ENCODE data around the gene CNBD2.
"Not testable (repeated sequence)": the region's sequence is repeated elsewhere in the genome, so short reads cannot be mapped to it uniquely, and the experiment has no call there.

CNBD2 gene

GRCh38 chr20:36034875-36035274 is 66.5 kb downstream of the CNBD2 start:
- H3K4me3 ChIP-seq (ENCODE audit: control insufficient read depth, low read depth, low read length): no peak overlapping the region
- no peak for DNase-seq (ENCODE audit: low read depth)
- TF ChIP-seq, protein P1, sequence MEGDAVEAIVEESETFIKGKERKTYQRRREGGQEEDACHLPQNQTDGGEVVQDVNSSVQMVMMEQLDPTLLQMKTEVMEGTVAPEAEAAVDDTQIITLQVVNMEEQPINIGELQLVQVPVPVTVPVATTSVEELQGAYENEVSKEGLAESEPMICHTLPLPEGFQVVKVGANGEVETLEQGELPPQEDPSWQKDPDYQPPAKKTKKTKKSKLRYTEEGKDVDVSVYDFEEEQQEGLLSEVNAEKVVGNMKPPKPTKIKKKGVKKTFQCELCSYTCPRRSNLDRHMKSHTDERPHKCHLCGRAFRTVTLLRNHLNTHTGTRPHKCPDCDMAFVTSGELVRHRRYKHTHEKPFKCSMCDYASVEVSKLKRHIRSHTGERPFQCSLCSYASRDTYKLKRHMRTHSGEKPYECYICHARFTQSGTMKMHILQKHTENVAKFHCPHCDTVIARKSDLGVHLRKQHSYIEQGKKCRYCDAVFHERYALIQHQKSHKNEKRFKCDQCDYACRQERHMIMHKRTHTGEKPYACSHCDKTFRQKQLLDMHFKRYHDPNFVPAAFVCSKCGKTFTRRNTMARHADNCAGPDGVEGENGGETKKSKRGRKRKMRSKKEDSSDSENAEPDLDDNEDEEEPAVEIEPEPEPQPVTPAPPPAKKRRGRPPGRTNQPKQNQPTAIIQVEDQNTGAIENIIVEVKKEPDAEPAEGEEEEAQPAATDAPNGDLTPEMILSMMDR (IDR thresholded peaks at IDR 0.05; ENCODE audit: control insufficient read depth, insufficient read depth, low read depth, low read length, missing control alignments): no peak

- no peak overlapping the region for H3K4me3 ChIP-seq (ENCODE audit: control insufficient read depth, low read depth, low read length)
- no peak for DNase-seq (ENCODE audit: low read depth)
- TF ChIP-seq, protein P1 (IDR thresholded peaks at IDR 0.05; ENCODE audit: control insufficient read depth, insufficient read depth, low read depth, low read length, missing control alignments): no peak
Observed at GRCh38 chr20:36035745-36036144, 67.4 kb downstream of the CNBD2 start.

DNA sequence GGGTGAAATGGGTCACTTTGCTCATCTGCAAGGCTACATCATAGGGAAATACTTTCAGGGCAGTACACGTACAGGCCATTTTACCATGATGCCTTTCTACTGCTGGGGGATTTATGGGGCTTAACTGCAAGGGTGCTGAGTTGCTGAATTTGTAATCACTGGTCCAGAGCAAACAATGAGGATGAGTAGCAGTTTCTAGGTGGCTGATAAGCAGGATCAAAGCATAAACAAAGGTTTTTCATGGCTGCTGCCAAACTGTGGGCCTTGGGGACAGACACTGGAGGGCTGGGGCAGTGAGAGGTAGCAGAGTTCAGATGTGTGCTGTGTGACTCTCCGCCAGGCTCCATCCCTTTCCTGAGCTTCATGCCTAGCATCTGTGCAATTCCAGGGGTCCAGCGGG is 68.3 kb downstream of the CNBD2 start:
- DNase-seq (ENCODE audit: low read depth): no peak
- TF ChIP-seq, protein P1 (IDR thresholded peaks at IDR 0.05; ENCODE audit: control insufficient read depth, insufficient read depth, low read depth, low read length, missing control alignments): no peak
- no peak overlapping the region for H3K4me3 ChIP-seq (ENCODE audit: control insufficient read depth, low read depth, low read length)

DNA sequence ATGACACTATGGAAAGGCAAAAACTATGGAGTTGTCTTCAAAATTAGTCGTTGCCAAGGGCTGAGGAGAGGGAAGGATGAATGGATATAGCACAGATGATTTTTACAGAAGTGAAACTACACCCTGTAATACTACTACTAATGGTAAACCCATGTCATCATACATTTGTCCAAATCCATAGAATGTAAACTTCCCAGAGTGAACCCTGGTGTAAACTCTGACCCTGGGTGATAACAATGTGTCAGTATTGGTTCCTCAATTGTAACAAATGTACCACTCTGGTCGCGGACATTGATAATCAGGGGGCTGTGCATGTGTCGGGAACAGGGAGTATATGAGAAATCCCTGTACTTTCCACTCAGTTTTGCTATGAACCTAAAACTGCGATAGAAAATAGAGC is 72.2 kb downstream of the CNBD2 start:
- no peak overlapping the region for H3K4me3 ChIP-seq (ENCODE audit: control insufficient read depth, low read depth, low read length)
- TF ChIP-seq, protein P1 (IDR thresholded peaks at IDR 0.05; ENCODE audit: control insufficient read depth, insufficient read depth, low read depth, low read length, missing control alignments): no peak
- no peak for DNase-seq (ENCODE audit: low read depth)

DNA sequence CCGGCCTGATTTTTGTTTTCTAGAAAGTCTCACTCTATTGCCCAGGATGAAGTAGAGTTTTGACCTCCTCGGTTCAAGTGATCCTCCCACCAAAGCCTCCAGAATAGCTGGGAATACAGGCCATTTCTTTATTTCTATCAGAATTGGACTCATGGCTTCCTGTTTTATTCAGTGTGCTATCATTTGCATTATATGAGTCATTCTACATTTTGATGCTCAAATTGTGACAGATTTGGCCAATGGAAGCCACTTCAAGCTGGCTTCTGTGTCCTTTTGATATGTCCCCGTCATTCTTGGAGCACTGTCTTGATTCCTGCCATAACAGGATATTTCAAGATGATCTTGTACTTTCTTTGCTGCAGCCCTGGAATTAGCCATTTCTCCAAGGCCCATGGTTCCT is 75.1 kb downstream of the CNBD2 start:
- DNase-seq (ENCODE audit: low read depth): no peak
- TF ChIP-seq, protein P1 (IDR thresholded peaks at IDR 0.05; ENCODE audit: control insufficient read depth, insufficient read depth, low read depth, low read length, missing control alignments): no peak

GRCh38 chr20:36043892-36044515 is 75.6 kb downstream of the CNBD2 start:
- H3K4me3 ChIP-seq (ENCODE audit: control insufficient read depth, low read depth, low read length): no peak overlapping the region
- DNase-seq (ENCODE audit: low read depth): no peak
- TF ChIP-seq, protein P1 (IDR thresholded peaks at IDR 0.05; ENCODE audit: control insufficient read depth, insufficient read depth, low read depth, low read length, missing control alignments): no peak

More for the DNA sequence above, 75.1 kb downstream of the CNBD2 start:
- H3K4me3 ChIP-seq (ENCODE audit: control insufficient read depth, low read depth, low read length): no peak overlapping the region

- TF ChIP-seq, protein P1 (IDR thresholded peaks at IDR 0.05; ENCODE audit: control insufficient read depth, insufficient read depth, low read depth, low read length, missing control alignments): no peak
- no peak for DNase-seq (ENCODE audit: low read depth)
- no peak overlapping the region for H3K4me3 ChIP-seq (ENCODE audit: control insufficient read depth, low read depth, low read length)
Observed at GRCh38 chr20:36045373-36045714, 77.0 kb downstream of the CNBD2 start.

GRCh38 chr20:36046073-36046798 is 77.8 kb downstream of the CNBD2 start:
- DNase-seq (ENCODE audit: low read depth); H3K4me3 ChIP-seq (ENCODE audit: control insufficient read depth, low read depth, low read length): not testable (repeated sequence)

DNA sequence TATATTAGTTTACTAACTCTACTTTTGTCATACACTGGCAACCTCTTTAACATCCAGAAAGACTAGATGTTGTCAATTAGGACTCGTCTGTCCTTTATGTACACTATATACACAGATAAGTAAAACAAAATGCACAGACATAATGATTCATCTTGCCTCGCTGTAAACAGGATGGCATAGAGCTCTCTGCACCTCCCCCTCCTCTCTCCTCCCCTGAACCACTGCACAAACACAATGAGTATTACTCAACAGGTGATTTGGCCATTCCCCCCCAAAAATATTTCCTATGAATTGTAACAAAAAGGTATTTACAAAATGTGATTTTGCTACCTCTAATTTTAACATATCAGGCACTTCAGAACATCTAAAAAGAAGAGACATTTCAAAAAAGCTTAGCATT is 81.0 kb downstream of the CNBD2 start:
- not testable (repeated sequence) for DNase-seq (ENCODE audit: low read depth)

More for the DNA sequence above, 81.0 kb downstream of the CNBD2 start:
- peak overlapping the region; percentile 41 for H3K4me3 ChIP-seq (ENCODE audit: control insufficient read depth, low read depth, low read length)
